ENCODE results near the gene MIS18BP1.
"Not testable (repeated sequence)": the region's sequence is repeated elsewhere in the genome, so short reads cannot be mapped to it uniquely, and the experiment has no call there.

MIS18BP1 gene

GRCh38 chr14:45253070-45253753, at the start of gene MIS18BP1:
Gene MIS18BP1 (minus strand): TSS chr14:45253202. CDS start chr14:45247286, 5,916 bp downstream.
- DNase-seq (ENCODE audit: low read depth in 2 of 2), result peak; percentile 98
- peak within 1 kb of the TSS; percentile 71 to 83 for H3K4me3 ChIP-seq (replicated peaks in 1 of 2; ENCODE audit: low read depth in 2 of 2, low read length in 2 of 2)
- TF ChIP-seq CTCF (IDR thresholded peaks at IDR 0.05; ENCODE audit: low read depth, low read length), result peak; percentile 52

DNA sequence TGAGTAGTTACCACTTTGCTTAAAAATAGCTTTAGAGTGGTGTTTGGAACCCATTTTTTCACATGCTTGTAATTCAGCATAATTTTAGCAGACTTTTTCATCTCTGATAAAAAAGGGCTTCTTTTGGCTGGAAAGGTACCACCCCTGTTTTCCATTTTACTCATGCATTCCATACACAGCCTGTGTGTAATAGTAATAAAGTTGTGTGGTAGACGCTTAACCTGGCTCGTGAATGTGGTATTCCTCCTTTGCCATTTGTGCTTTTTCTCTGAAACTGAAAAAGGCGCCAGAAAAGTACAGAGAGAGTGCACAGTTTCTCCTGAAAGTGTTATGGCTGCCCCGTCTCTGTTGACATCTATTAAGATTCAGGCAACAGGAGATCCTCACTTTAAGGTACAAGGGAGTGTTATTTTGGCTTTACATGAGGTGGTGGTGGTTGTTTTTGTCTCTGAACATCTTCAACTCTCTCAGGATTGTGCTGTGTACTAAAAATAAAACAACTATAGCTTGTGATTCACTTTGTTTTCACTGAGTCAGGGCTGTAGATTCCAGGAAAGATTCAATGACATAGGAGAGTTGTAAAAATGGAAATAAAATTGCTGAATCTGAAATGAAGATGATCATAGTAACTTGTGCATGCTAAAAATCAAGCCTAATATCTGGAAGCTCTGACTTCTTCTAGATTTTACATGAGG, 45.6 kb upstream of the MIS18BP1 start:
- no peak for TF ChIP-seq CTCF (IDR thresholded peaks at IDR 0.05; ENCODE audit: low read depth, low read length)
- DNase-seq (ENCODE audit: low read depth in 2 of 2), result peak in 1 of 2 donors; percentile 8
- H3K4me3 ChIP-seq (replicated peaks in 1 of 2; ENCODE audit: low read depth in 2 of 2, low read length in 2 of 2), result no peak overlapping the region

- DNase-seq (ENCODE audit: low read depth in 2 of 2); H3K4me3 ChIP-seq (replicated peaks in 1 of 2; ENCODE audit: low read depth in 2 of 2, low read length in 2 of 2): not testable (repeated sequence)
These were observed 41.8 kb upstream of the MIS18BP1 start for GRCh38 chr14:45294796-45295195.

DNA sequence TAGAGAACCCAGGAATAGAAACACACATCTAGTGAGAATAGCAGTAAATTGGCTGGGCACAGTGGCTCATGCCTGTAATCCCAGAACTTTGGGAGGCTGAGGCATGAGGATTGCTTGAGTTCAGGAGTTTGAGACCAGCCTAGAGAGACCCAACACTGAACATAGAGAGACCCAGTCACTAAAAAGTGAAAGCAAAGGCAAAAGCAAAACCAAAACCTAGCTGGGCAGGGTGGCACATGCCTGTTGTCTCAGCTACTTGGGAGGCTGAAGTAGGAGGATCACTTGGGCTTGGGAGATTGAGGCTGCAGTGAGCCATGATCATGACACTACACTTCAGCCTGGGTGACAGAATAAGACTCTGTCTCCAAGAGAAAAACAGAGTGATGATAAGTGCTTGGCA, 37.5 kb upstream of the MIS18BP1 start:
- DNase-seq (ENCODE audit: low read depth in 2 of 2), result no peak
- TF ChIP-seq CTCF (IDR thresholded peaks at IDR 0.05; ENCODE audit: low read depth, low read length), result no peak
- no peak overlapping the region for H3K4me3 ChIP-seq (replicated peaks in 1 of 2; ENCODE audit: low read depth in 2 of 2, low read length in 2 of 2)

DNA sequence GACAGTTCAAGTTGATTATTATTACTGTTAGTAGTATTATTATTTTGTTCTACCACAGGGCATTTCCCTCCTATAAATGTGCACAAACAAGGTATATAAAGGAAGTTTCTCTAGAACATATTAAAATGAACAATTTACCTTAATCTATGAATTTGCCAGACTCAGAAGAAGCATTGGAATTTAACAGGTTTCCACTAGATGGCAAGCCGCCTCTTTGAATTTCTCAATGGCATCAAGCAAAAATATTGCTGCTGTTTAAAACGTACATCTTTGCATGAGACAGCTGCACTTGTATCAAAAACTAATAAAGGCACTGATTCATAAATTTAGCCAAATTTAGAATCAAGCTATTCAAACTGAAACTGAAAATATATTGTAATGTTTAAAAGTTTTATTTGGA, 34.6 kb upstream of the MIS18BP1 start:
- no peak for DNase-seq (ENCODE audit: low read depth in 2 of 2)
- TF ChIP-seq CTCF (IDR thresholded peaks at IDR 0.05; ENCODE audit: low read depth, low read length), result no peak
- no peak overlapping the region for H3K4me3 ChIP-seq (replicated peaks in 1 of 2; ENCODE audit: low read depth in 2 of 2, low read length in 2 of 2)

DNA sequence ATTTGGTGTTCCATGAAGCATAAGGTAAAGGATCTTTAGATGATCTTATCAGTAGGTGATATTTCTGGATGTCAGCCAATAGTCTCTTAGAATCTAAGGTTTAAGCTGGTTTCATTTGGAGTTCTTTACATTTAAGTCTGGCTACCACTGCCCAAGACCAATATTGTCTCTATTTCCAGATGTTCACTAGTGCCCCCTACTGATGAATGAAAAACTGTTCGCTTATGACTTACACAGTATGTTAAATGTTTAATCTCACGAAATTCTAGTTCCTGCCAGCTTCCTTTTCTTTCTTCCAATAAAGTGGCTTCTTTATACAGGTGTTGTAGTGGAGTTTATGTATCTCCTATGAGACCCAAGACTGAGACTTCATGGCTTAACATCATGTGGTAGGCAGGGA, 31.8 kb upstream of the MIS18BP1 start:
- TF ChIP-seq CTCF (IDR thresholded peaks at IDR 0.05; ENCODE audit: low read depth, low read length), result no peak
- no peak overlapping the region for H3K4me3 ChIP-seq (replicated peaks in 1 of 2; ENCODE audit: low read depth in 2 of 2, low read length in 2 of 2)
- peak in 1 of 2 donors; percentile 9 for DNase-seq (ENCODE audit: low read depth in 2 of 2)

GRCh38 chr14:45281731-45282400, 28.9 kb upstream of the MIS18BP1 start:
- not testable (repeated sequence) for H3K4me3 ChIP-seq (replicated peaks in 1 of 2; ENCODE audit: low read depth in 2 of 2, low read length in 2 of 2); DNase-seq (ENCODE audit: low read depth in 2 of 2)

Measured in cardiac fibroblast (primary cell).